PC-3 (cell line): Measurements from ENCODE around the gene CMC2.

Experiments
- CTCF ChIP-seq: fragments of 300-600 bp; sonication (generic); conservative IDR thresholded peaks from 2 replicates; pipeline ENCODE4 v1.5.1; 2017; ENCODE audit warnings: antibody characterized with exemption, low read depth, mild to moderate bottlenecking, low read length
- EZH2 ChIP-seq: fragments of 300-600 bp; sonication (generic); IDR thresholded peaks from one replicate; pipeline ENCODE4 v1.6.1; 2017; ENCODE audit warnings: antibody characterized with exemption, mild to moderate bottlenecking, low read length; ENCODE audit not compliant: unreplicated experiment
- EZH2phosphoT487 ChIP-seq: fragments of 300-600 bp; sonication (generic); IDR thresholded peaks from 2 replicates; pipeline ENCODE4 v1.6.1; 2018; ENCODE audit warnings: mild to moderate bottlenecking, antibody characterized with exemption, low read length, borderline replicate concordance

GRCh38 chr16:80946481-80946880 lies 60.2 kb downstream of the CMC2 start:
- no peak for TF ChIP-seq CTCF
- no peak for TF ChIP-seq EZH2
- no peak for TF ChIP-seq EZH2phosphoT487
